ENCODE data around the gene KPTN. TPM values are rescaled to one million over a fixed set of nuclear protein-coding genes. Genes with fewer than 3 reads are reported as not detected.
A peak's percentile ranks its signal among the peaks of the same experiment; 100 is the strongest.

Gene KPTN
- total RNA-seq, 1 experiment from 2014 or later, result 8.0 TPM

DNA sequence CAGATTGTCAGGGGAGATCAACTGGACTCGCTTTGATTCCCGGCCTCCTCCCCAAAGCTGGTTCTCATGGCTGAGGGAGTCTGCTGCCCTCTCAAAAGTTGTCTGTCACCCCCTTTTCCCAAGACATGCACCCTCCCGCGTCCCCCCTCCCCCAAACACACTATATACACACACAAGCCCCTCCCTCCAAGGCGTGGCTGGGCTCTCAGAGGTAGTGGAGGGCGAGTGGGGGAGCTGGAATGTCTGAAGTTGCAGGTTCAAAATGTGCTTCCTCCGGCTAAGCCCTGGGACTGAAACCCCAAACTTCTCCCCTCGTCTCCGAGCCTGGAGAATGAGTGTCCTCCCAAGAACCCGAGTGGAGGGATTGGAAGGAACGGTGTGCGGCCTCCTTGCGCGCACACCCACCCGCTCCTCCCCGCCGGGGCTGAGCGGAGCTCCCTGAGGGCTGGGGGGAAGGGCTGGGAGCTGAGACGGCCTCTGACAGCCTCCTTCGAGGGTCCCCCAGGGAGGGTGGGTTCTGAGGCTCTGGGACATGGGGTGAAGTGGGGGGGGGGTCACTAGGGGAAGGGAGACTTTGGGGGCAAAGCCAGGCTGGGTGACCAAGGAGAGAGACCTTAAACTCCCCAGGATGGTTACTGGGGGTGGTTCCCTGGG, 54.8 kb downstream of the KPTN start:
- H3K9ac ChIP-seq (ENCODE audit: low read length), result no peak overlapping the region
- POLR2A ChIA-PET (ENCODE audit: unreplicated experiment), result no interaction called here
- H3K36me3 ChIP-seq (ENCODE audit: low read depth, low read length), result no peaks in the 10 kb centered on the region; the same call in 1 of the 2 replicates
- H3K4me1 ChIP-seq (ENCODE audit: insufficient read depth, low read length), result peaks cover 12% of the 10 kb centered on the region; the same call in 1 of the 2 replicates
- H4K20me1 ChIP-seq (ENCODE audit: low read length), result no peaks in the 10 kb centered on the region
- H3K9me3 ChIP-seq (ENCODE audit: low read length), result no peaks in the 10 kb centered on the region
- no peak overlapping the region for H3K4me3 ChIP-seq (ENCODE audit: low read length)
- no peaks in the 10 kb centered on the region for H3F3A ChIP-seq (ENCODE audit: low read length, unreplicated experiment)
- intact Hi-C loops (cut with micrococcal nuclease), result loop anchor here (5.0 kb wide), 1 partner anchor 132 kb away; no protein-coding TSS in a partner anchor
- H2AFZ ChIP-seq (ENCODE audit: low read length), result no peak overlapping the region
- no peaks in the 10 kb centered on the region for H3K27me3 ChIP-seq (ENCODE audit: low read length)
- H3K27ac ChIP-seq (ENCODE audit: low read length), result no peak overlapping the region
- DNase-seq, result no peak
- peak overlapping the region; percentile 95; the same call in 1 of the 2 replicates for H3K4me2 ChIP-seq (ENCODE audit: low read length)
- BruUV-seq (replicated peaks), result no TSS peak
- ATAC-seq, result no peak
- TF ChIP-seq EZH2phosphoT487 (IDR thresholded peaks at IDR 0.05; ENCODE audit: borderline replicate concordance, low read length) (no peak), EZH2 (IDR thresholded peaks at IDR 0.05; ENCODE audit: low read length, unreplicated experiment) (no peak)
- TF ChIP-seq, protein P1, sequence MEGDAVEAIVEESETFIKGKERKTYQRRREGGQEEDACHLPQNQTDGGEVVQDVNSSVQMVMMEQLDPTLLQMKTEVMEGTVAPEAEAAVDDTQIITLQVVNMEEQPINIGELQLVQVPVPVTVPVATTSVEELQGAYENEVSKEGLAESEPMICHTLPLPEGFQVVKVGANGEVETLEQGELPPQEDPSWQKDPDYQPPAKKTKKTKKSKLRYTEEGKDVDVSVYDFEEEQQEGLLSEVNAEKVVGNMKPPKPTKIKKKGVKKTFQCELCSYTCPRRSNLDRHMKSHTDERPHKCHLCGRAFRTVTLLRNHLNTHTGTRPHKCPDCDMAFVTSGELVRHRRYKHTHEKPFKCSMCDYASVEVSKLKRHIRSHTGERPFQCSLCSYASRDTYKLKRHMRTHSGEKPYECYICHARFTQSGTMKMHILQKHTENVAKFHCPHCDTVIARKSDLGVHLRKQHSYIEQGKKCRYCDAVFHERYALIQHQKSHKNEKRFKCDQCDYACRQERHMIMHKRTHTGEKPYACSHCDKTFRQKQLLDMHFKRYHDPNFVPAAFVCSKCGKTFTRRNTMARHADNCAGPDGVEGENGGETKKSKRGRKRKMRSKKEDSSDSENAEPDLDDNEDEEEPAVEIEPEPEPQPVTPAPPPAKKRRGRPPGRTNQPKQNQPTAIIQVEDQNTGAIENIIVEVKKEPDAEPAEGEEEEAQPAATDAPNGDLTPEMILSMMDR (conservative IDR thresholded peaks at IDR 0.05; ENCODE audit: low read depth, low read length), result no peak
- CTCF ChIA-PET, result interaction anchor here (0.5 to 1.7 kb wide), 4 partner anchors 12 to 427 kb away, joined by 3 to 10 read pairs (median 4); partner anchors contain the start of gene DHX34
- no peaks in the 10 kb centered on the region for H3K79me2 ChIP-seq (ENCODE audit: low read length)
- no peaks in the 10 kb centered on the region for H3K9me2 ChIP-seq (replicated peaks; ENCODE audit: low read length)

DNA sequence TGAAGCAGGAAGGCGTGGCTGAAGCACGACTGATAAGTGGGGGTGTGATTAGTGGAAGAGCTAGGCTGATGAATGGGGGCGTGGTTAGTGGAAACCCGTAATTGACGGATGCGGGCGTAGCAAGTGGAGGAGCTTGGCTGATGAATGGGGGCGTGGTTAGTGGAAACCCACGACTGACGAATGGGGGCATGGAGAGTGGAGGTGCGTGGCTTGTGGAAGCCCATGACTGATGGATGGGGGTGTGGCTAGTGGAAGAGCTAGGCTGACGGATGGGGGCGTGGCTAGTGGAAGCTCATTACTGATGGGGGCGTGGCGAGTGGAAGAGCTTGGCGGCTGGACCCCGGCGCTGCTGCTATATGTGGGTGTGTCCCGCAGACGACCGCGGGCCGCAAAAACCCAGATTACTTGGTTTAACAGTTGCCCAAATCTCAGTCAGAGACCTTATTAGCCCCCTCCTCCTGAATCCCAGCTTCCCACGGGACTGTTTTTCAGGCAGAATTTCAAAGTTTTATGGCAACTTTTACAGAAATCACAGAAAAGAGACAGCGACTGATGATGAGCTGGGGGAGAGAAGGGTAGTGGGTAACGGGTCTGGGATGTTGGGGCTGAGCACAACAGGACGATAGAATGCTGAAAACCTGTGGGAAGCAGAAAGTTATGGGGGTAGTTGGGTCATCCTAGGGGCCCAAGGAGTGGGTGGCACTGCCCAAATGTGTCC, 55.7 kb downstream of the KPTN start:
- Histone ChIP-seq H3F3A (ENCODE audit: low read length, unreplicated experiment) (no peaks in the 10 kb centered on the region), H3K27ac (ENCODE audit: low read length) (peak overlapping the region; percentile 27; the same call in 1 of the 2 replicates), H3K4me2 (ENCODE audit: low read length) (peak overlapping the region; percentile 95), H3K79me2 (ENCODE audit: low read length) (no peaks in the 10 kb centered on the region), H3K9me3 (ENCODE audit: low read length) (no peaks in the 10 kb centered on the region), H3K4me3 (ENCODE audit: low read length) (peak overlapping the region; percentile 62), H3K9ac (ENCODE audit: low read length) (no peak overlapping the region), H4K20me1 (ENCODE audit: low read length) (no peaks in the 10 kb centered on the region), H3K36me3 (ENCODE audit: low read depth, low read length) (no peaks in the 10 kb centered on the region; the same call in 1 of the 2 replicates), H3K9me2 (replicated peaks; ENCODE audit: low read length) (no peaks in the 10 kb centered on the region), H3K4me1 (ENCODE audit: insufficient read depth, low read length) (peaks cover 12% of the 10 kb centered on the region; the same call in 1 of the 2 replicates), H2AFZ (ENCODE audit: low read length) (peak overlapping the region; percentile 90), H3K27me3 (ENCODE audit: low read length) (peaks cover 6% of the 10 kb centered on the region)
- intact Hi-C loops (cut with micrococcal nuclease), result loop anchor here (5.0 kb wide), 1 partner anchor 131 kb away; no protein-coding TSS in a partner anchor
- CTCF ChIA-PET, result interaction anchor here (0.5 to 1.7 kb wide), 6 partner anchors 8 to 428 kb away, joined by 3 to 13 read pairs (median 5); partner anchors contain the start of genes DHX34 and INAFM1
- POLR2A ChIA-PET (ENCODE audit: unreplicated experiment), result interaction anchor here (1.2 kb wide), 1 partner anchor 262 kb away, joined by 4 read pairs; no protein-coding TSS in a partner anchor
- peak; percentile 96 for DNase-seq
- ATAC-seq, result peak; percentile 94
- TF ChIP-seq EZH2 (IDR thresholded peaks at IDR 0.05; ENCODE audit: low read length, unreplicated experiment), result no peak
- TF ChIP-seq, protein P1 (conservative IDR thresholded peaks at IDR 0.05; ENCODE audit: low read depth, low read length), result no peak
- no peak for TF ChIP-seq EZH2phosphoT487 (IDR thresholded peaks at IDR 0.05; ENCODE audit: borderline replicate concordance, low read length)
- no TSS peak for BruUV-seq (replicated peaks)

Measured in PC-3 (cell line).